HepG2 (cell line): ENCODE results near the gene DRC7. TPM values are rescaled to one million over a fixed set of nuclear protein-coding genes. Genes with fewer than 3 reads are reported as not detected.

Source experiments
- ADNP ChIP-seq: sonication (generic); formaldehyde crosslinking; IDR thresholded peaks from 2 replicates; pipeline ENCODE4 v1.4.0; 2020; ENCODE audit warnings: missing genetic modification reagents
- ARNT ChIP-seq: fragments of 450-650 bp; IDR thresholded peaks from 2 replicates; pipeline ENCODE4 v1.6.1; 2017
- CC2D1A ChIP-seq: sonication (generic); formaldehyde crosslinking; IDR thresholded peaks from 2 replicates; pipeline ENCODE4 v1.8.1; 2023; ENCODE audit warnings: mild to moderate bottlenecking, missing genetic modification reagents
- CHD4 ChIP-seq: fragments of 200-600 bp; sonication (generic); IDR thresholded peaks from 2 replicates; pipeline ENCODE4 v1.7.0; 2017; ENCODE audit warnings: mild to moderate bottlenecking, low read length, borderline replicate concordance
- DMAP1 ChIP-seq: IDR thresholded peaks from 2 replicates; pipeline ENCODE4 v1.6.1; 2016
- EP300 ChIP-seq, 3 experiments: sonication (generic) in 1 of 3; formaldehyde crosslinking in 1 of 3; IDR thresholded peaks; 2 replicates each; pipeline versions ENCODE4 v1.5.1 to v1.6.1; 2011 to 2020; ENCODE audit warnings: low read depth in 2 of 3, low read length in 2 of 3, borderline replicate concordance in 1 of 3, improper control_type of control experiment in 1 of 3, mild to moderate bottlenecking in 1 of 3, missing genetic modification reagents in 1 of 3, moderate library complexity in 1 of 3
- EZH2 ChIP-seq: conservative IDR thresholded peaks from 2 replicates; pipeline ENCODE4 v1.6.1; 2012; ENCODE audit warnings: mild to moderate bottlenecking, low read depth, low read length, moderate library complexity
- GATAD2A ChIP-seq: IDR thresholded peaks from 2 replicates; pipeline ENCODE4 v1.6.1; 2016
- HNRNPH1 ChIP-seq: fragments of 200-400 bp; formaldehyde crosslinking; optimal IDR thresholded peaks from 2 replicates; pipeline ENCODE3; 2017; ENCODE audit warnings: mild to moderate bottlenecking, low read depth, low read length
- IKZF4 ChIP-seq: sonication (generic); formaldehyde crosslinking; IDR thresholded peaks from 2 replicates; pipeline ENCODE4 v1.5.1; 2020; ENCODE audit warnings: borderline replicate concordance, mild to moderate bottlenecking, low read depth, missing genetic modification reagents; ENCODE audit errors: not compliant biosample characterization
- KDM6A ChIP-seq: IDR thresholded peaks from 2 replicates; pipeline ENCODE4 v1.6.1; 2016; ENCODE audit warnings: low read depth
- MTF2 ChIP-seq: sonication (generic); formaldehyde crosslinking; IDR thresholded peaks from 2 replicates; pipeline ENCODE4 v1.5.0; 2020; ENCODE audit warnings: missing genetic modification reagents, borderline replicate concordance
- NKX3-1 ChIP-seq: sonication (generic); formaldehyde crosslinking; IDR thresholded peaks from 2 replicates; pipeline ENCODE4 v1.5.0; 2020; ENCODE audit warnings: missing genetic modification reagents
- PHF21A ChIP-seq: sonication (generic); formaldehyde crosslinking; IDR thresholded peaks from 2 replicates; pipeline ENCODE4 v1.5.0; 2020; ENCODE audit warnings: mild to moderate bottlenecking, missing genetic modification reagents
- POLR2A ChIP-seq, 2 experiments: IDR thresholded peaks; 2 replicates each; pipeline ENCODE4 v1.6.1; 2011; ENCODE audit warnings: low read depth in 2 of 2, low read length in 2 of 2, mild to moderate bottlenecking in 1 of 2, moderate library complexity in 1 of 2; ENCODE audit not compliant: insufficient read depth in 1 of 2
- REL ChIP-seq: sonication (generic); formaldehyde crosslinking; conservative IDR thresholded peaks from 2 replicates; pipeline ENCODE4 v1.8.0; 2022; ENCODE audit warnings: mild to moderate bottlenecking, missing genetic modification reagents, moderate library complexity
- SAFB2 ChIP-seq: sonication (generic); formaldehyde crosslinking; IDR thresholded peaks from 2 replicates; pipeline ENCODE4 v1.5.1; 2020; ENCODE audit warnings: missing genetic modification reagents, low read depth, mild to moderate bottlenecking, borderline replicate concordance
- SIN3B ChIP-seq: fragments of 150-350 bp; IDR thresholded peaks from 2 replicates; pipeline ENCODE4 v1.6.1; 2014; ENCODE audit warnings: low read length
- SNAPC2 ChIP-seq: sonication (generic); formaldehyde crosslinking; IDR thresholded peaks from 2 replicates; pipeline ENCODE4 v1.8.1; 2022; ENCODE audit warnings: mild to moderate bottlenecking, missing genetic modification reagents
- SP5 ChIP-seq: IDR thresholded peaks from 2 replicates; pipeline ENCODE4 v1.6.1; 2016; ENCODE audit warnings: low read depth, borderline replicate concordance
- TBX3 ChIP-seq: fragments of 450-650 bp; IDR thresholded peaks from 2 replicates; pipeline ENCODE4 v1.6.1; 2017; ENCODE audit warnings: antibody characterized with exemption, mild to moderate bottlenecking, inconsistent platforms, borderline replicate concordance
- THAP11 ChIP-seq: IDR thresholded peaks from 2 replicates; pipeline ENCODE4 v1.6.1; 2016; ENCODE audit warnings: missing biosample characterization, missing genetic modification reagents
- ZKSCAN8 ChIP-seq: IDR thresholded peaks from 2 replicates; pipeline ENCODE4 v1.6.1; 2016; ENCODE audit warnings: borderline replicate concordance, missing genetic modification reagents, missing compliant biosample characterization
- ZNF292 ChIP-seq: sonication (generic); formaldehyde crosslinking; IDR thresholded peaks from 2 replicates; pipeline ENCODE4 v1.8.1; 2022; ENCODE audit warnings: mild to moderate bottlenecking, low read depth, missing genetic modification reagents, borderline replicate concordance
- ZNF431 ChIP-seq: sonication (generic); formaldehyde crosslinking; IDR thresholded peaks from 2 replicates; pipeline ENCODE4 v1.9.0; 2022; ENCODE audit warnings: missing genetic modification reagents, low read depth, mild to moderate bottlenecking, borderline replicate concordance
- ZNF510 ChIP-seq: sonication (generic); formaldehyde crosslinking; IDR thresholded peaks from 2 replicates; pipeline ENCODE4 v1.4.0; 2020; ENCODE audit warnings: low read depth, mild to moderate bottlenecking, missing genetic modification reagents
- ZNF616 ChIP-seq: sonication (generic); formaldehyde crosslinking; IDR thresholded peaks from 2 replicates; pipeline ENCODE4 v1.5.0; 2020; ENCODE audit warnings: low read depth, mild to moderate bottlenecking, missing genetic modification reagents
- polyA plus RNA-seq, 8 experiments: library from polyadenylated mRNA; depleted of rRNA in 3 of 8; stranded (reverse) in 7 of 8; unstranded in 1 of 8; fragments of >200 nt; fragmentation: Illumina TruSeq in 4 of 8; extraction: Trizol in 4 of 8; gene quantifications; 2 replicates each; pipeline versions ENCODE4 v1.2.1 to v1.2.3, GENCODE V29; 2011 to 2016; ENCODE audit warnings: low read depth in 4 of 8, missing spikeins in 1 of 8, mixed read lengths in 1 of 8; ENCODE audit not compliant: insufficient read depth in 1 of 8
- total RNA-seq, 5 experiments: library from RNA; depleted of rRNA; stranded (reverse); fragments of >200 nt; fragmentation: Illumina TruSeq; extraction: Trizol; gene quantifications; 2 replicates each; pipeline ENCODE4 v1.2.3, GENCODE V29; 2016; ENCODE audit warnings: low read depth in 1 of 5
- TF ChIP-seq, protein P1 (sequence below): sonication (generic); formaldehyde crosslinking; IDR thresholded peaks from 2 replicates; pipeline ENCODE4 v1.4.0; 2020; ENCODE audit warnings: missing genetic modification reagents, low read depth, mild to moderate bottlenecking, borderline replicate concordance
- TF ChIP-seq, protein P2 (sequence below): sonication (generic); formaldehyde crosslinking; IDR thresholded peaks from 2 replicates; pipeline ENCODE4 v1.4.0; 2020; ENCODE audit warnings: mild to moderate bottlenecking, missing genetic modification reagents

DRC7 gene
- total and polyA plus RNA-seq, 2 of the 13 experiments (the other 11 are each of a cell fraction or from before 2014, with no cell fraction given): 2.7 to 3.4 TPM

DNA sequence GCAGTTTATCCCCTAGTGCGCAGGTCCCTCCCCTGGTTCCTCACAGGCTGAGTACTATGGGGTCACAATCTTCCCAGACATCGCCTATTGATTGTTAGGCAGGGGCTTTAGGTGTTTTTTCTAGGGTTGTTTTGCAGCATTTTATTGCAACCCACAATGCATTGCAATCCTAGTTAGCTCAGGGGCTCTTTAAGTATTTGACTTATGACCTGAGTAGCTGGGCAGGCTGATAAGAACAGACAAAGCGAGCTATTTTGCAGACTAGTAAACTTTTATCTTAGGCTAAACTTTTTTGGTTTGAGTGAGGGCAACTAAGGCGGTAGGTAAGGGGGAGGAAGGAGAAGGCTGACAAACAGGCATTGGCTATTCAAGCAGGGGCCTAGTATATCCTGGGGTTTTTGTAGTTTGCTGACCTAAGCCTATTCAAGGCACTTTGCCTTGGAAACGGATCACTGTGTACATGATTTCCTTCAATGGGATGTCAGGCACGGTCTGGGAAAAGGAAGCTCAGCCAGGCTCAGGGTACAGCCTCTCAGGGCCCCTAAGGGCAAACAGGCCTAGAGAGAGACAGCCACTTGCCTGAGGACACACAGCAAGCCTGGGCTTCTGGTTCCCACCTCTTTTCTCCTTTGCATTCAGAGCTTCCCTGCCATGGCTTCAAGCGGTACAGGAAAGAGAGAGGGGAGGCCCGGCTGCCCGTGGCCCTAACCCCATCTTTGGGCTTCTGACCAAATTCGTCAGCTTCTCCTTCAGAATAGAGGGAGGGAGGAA lies 6.4 kb downstream of the DRC7 start (continued):
- no peak for TF ChIP-seq EZH2
- TF ChIP-seq DMAP1 (CRISPR knock-in tag): peak; percentile 57; the same call in 1 of the 2 replicates
- 0 out of 2 replicates have a peak, but pooled peaks have one; percentile 20 for TF ChIP-seq MTF2 (CRISPR knock-in tag)
- TF ChIP-seq, protein P1, sequence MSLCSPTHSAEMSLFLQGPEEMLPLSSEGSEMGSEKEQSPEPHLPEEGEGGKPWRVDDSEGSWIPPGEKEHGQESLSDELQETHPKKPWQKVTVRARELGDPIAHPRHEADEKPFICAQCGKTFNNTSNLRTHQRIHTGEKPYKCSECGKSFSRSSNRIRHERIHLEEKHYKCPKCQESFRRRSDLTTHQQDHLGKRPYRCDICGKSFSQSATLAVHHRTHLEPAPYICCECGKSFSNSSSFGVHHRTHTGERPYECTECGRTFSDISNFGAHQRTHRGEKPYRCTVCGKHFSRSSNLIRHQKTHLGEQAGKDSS (CRISPR knock-in tag): no peak
- TF ChIP-seq ZNF510 (CRISPR knock-in tag): no peak
- 0 out of 2 replicates have a peak, but pooled peaks have one; percentile 39 for TF ChIP-seq CHD4
- no peak for TF ChIP-seq NKX3-1 (CRISPR knock-in tag)
- peak; percentile 84; the same call in 1 of the 2 replicates for TF ChIP-seq CC2D1A (CRISPR knock-in tag)
- no peak for TF ChIP-seq EP300 (IDR thresholded peaks at IDR 0.05; ENCODE audit: low read depth in 2 of 2, low read length in 2 of 2)
- TF ChIP-seq EP300 (CRISPR knock-in tag; IDR thresholded peaks at IDR 0.05; ENCODE audit: borderline replicate concordance): peak; percentile 37; the same call in 1 of the 2 replicates
- TF ChIP-seq ZNF292: peak; percentile 34; the same call in 1 of the 2 replicates
- TF ChIP-seq TBX3: no peak
- peak; percentile 38; the same call in 1 of the 2 replicates for TF ChIP-seq ADNP (CRISPR knock-in tag)
- 0 out of 2 replicates have a peak, but pooled peaks have one; percentile 20 for TF ChIP-seq GATAD2A (CRISPR knock-in tag)
- TF ChIP-seq SAFB2 (CRISPR knock-in tag): 0 out of 2 replicates have a peak, but pooled peaks have one; percentile 47
- no peak for TF ChIP-seq ARNT
- no peak for TF ChIP-seq SNAPC2 (CRISPR knock-in tag)
- TF ChIP-seq SP5: peak; percentile 11; the same call in 1 of the 2 replicates
- peak; percentile 35; the same call in 1 of the 2 replicates for TF ChIP-seq THAP11 (CRISPR knock-in tag)
- TF ChIP-seq REL: 0 out of 2 replicates have a peak, but pooled peaks have one; percentile 49
- TF ChIP-seq PHF21A (CRISPR knock-in tag): peak; percentile 87
- TF ChIP-seq KDM6A (CRISPR knock-in tag): no peak
- no peak for TF ChIP-seq ZKSCAN8 (CRISPR knock-in tag)
- TF ChIP-seq POLR2A (IDR thresholded peaks at IDR 0.05; ENCODE audit: insufficient read depth in 1 of 2, low read depth in 2 of 2, low read length in 2 of 2): no peak
- TF ChIP-seq IKZF4 (CRISPR knock-in tag): no peak
- TF ChIP-seq HNRNPH1: no peak
- no peak for TF ChIP-seq ZNF616 (CRISPR knock-in tag)
- TF ChIP-seq SIN3B: no peak
- 0 out of 2 replicates have a peak, but pooled peaks have one; percentile 45 for TF ChIP-seq ZNF431 (CRISPR knock-in tag)
- TF ChIP-seq, protein P2, sequence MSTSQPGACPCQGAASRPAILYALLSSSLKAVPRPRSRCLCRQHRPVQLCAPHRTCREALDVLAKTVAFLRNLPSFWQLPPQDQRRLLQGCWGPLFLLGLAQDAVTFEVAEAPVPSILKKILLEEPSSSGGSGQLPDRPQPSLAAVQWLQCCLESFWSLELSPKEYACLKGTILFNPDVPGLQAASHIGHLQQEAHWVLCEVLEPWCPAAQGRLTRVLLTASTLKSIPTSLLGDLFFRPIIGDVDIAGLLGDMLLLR (CRISPR knock-in tag): peak; percentile 39; the same call in 1 of the 2 replicates
